T-helper 22 cell (primary cell): ENCODE measurements around the gene COQ9.
"Not testable (repeated sequence)": the region's sequence is repeated elsewhere in the genome, so short reads cannot be mapped to it uniquely, and the experiment has no call there.

Experiments used
- DNase-seq: peaks from one replicate; pipeline ENCODE4 v3.0.0-alpha.2; 2020; ENCODE audit warnings: low read depth

The COQ9 gene

GRCh38 chr16:57485091-57485915 is 38.0 kb downstream of the COQ9 start:
- DNase-seq, result no peak

DNA sequence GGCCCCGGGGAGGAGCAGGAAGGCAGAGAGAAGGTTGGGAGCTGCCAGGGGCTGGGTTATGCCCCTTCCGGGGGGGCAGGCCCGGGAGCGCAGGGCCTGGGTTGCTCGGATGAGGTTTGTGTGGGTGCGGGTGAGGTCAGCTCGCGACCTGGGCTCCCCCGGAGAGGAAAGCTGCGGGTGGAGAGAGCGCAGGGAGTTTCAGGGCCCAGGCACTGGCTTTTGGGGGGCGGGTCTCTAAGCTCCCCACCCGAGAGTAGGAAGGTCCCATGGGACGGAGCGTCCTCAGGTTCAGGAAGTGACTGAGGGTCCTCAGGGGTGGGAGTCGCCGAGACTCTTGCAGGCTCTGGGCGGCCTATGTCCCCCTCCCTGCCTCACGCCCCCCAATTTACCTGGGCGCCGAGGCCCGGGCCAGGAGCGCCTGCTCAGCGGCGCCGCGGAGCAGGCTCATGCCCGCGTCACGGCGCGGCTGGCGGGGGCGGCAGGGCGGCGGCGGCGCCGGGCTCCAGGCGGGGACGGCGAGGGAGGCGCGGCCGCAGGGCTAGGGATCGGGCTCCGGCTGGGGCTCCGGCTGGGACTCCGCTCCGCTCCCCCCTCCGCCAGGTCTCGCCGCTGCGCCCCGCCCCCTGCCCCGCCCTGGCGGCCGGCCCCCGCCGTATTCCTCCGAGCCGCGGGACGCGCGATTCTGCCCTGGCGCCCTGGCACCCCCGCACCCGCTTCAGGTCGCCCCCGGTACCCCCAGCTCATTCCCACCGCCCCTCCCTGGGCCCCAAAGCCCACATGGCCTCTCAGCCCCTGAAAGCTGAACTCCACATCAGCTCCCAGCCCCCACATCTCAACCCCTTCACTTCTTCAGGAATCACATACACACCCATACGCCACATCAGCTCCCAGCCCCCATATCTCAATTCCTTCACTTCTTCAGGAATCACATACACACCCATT is 38.9 kb downstream of the COQ9 start, which contains the start of gene DOK4:
Gene DOK4, minus strand, starts transcription at position 578 of the 942 bp plus-strand sequence. CDS start 6,986 bp downstream, outside the sequence.
- peak; percentile 67 for DNase-seq

- no peak for DNase-seq
Measured at GRCh38 chr16:57486858-57487834, 39.9 kb downstream of the COQ9 start.

DNA sequence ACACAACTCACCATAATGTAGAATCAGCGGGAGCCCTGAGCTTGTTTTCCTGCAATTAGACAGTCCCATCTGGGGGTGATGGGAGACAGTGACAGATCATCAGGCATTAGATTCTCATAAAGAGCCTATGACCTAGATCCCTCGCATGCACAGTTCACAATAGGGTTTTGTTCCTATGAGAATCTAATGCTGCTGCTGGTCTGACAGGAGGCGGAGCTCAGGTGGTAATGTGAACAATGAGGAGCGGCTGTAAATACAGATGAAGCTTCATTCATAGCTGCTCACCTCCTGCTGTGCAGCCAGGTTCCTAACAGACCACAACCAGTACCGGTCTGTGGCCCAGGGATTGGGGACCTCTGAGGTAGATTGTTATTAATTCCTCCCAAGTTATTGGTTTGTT is 42.0 kb downstream of the COQ9 start:
- DNase-seq, result no peak

DNA sequence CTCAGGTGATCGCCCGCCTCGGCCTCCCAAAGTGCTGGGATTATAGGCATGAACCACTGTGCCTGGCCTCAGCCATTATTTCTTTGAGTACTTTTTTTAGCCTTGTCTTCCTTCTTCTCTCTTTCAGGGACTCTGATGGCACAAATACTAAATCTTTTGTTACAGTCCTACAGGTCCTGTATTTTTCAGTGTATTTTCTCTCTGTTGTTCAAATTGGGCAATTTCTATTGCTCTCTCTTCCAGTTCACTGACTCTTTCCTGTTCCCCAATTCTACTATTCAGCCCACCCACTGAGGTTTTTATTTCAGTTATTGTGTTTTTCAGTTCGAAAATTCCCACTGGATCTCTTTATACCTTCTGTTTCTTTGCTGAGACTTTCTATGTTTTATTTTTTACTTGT is 46.5 kb downstream of the COQ9 start:
- DNase-seq, result no peak

DNA sequence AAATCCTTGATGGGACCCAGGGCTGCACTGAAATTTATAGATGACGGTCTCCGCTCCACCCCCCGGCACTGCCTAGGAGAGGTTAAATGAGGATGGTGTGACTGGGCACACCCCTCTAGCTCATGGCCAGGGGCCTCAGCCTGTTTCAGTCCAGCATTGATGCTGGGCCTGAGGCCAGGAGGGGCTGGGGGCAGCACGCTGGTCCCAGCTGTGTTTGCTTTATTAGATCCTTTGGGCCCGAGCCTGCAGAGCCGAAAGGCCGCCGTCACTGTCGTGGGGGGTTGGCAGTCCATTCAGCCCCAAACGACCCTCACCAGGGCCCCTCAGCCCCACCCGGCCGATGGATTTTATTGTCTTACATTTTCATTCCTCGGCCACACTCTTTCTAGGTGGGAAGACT is 49.8 kb downstream of the COQ9 start:
- no peak for DNase-seq

GRCh38 chr16:57498031-57498430 is 50.8 kb downstream of the COQ9 start:
- DNase-seq, result no peak

DNA sequence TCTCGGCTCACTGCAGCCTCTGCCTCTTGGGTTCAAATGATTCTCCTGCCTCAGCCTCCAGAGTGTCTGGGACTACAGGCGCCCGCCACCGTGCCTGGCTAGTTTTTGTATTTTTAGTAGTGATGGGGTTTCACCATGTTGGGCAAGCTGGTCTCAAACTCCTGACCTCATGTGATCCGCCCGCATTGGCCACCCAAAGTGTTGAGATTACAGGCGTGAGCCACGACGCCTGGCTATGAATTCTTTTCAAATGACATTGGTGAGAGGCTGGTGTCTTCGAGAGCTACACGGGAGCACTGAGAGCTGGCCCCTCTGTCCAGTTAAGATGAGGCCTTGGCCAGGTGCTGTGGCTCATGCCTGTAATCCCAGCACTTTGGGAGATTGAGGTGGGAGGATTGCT is 52.7 kb downstream of the COQ9 start:
- DNase-seq, result not testable (repeated sequence)

DNA sequence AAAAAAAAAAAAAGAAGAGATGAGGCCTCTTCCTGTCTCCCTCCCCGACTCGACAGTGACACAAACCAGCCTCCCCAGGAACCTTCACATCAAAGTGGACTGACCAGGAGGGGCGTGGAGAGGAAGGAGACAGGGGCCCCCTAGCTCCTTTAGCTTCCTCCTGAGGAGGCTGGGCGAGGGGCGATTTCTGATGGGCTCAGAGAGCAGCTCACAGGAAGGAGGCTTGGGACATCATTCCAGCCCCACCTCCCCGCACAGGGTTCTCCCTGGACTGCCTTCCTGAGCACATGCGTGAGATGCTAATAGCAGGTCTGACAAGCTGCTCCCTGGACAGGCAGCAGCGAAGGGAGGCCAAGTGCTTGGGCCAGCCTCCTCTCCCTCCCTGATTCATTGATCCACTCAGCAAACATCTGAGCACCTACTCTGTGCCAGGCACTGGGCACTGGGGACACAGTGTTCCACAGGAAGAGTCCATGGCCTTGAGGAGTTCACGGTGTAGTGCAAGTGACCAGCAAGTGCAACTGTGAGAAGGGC is 53.4 kb downstream of the COQ9 start:
- DNase-seq, result no peak

DNA sequence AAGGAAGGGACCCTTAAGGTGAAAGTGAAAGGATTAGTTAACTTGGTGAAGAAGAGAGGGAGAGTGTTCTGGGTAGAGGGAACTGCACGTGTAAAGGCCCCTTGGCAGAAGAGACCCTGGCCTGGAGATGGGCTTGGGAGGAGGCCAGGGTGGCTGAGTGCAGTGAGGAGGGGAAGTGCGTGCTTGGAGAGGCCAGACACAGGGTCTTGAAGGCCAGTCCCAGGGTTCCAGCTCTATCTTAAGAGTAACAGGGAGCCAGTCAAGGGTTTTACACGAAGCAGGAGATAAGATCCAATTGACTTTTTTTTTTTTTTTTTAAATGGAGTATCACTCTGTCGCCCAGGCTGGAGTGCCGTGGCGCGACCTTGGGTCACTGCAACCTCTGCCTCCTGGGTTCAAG is 54.2 kb downstream of the COQ9 start:
- DNase-seq, result no peak

GRCh38 chr16:57502048-57502775 is 54.9 kb downstream of the COQ9 start:
- DNase-seq, result no peak

DNA sequence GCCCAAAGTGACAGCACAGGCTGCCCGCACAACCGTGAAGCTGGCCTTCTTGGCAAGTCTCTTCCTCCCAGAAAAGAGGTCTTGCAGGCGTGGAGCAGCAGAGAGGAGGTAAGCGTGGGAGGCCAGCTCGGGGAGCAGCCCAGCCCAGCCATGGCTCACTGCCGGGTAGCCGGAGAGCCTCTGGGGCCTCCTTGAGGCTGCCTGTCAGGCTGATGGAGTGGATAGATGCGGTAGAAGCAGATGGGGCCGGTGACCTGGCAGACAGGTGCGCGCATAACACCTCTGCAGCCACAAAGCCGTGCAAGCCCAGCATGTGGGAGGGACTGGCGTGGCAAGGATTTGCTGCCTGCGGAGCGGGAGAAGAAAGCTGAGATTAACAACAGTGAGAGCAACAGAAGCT is 56.1 kb downstream of the COQ9 start:
- no peak for DNase-seq

GRCh38 chr16:57504001-57504400 is 56.7 kb downstream of the COQ9 start:
- no peak for DNase-seq

GRCh38 chr16:57504491-57504890 is 57.2 kb downstream of the COQ9 start:
- DNase-seq, result no peak

- no peak for DNase-seq
Measured at GRCh38 chr16:57505169-57505568, 57.9 kb downstream of the COQ9 start.

DNA sequence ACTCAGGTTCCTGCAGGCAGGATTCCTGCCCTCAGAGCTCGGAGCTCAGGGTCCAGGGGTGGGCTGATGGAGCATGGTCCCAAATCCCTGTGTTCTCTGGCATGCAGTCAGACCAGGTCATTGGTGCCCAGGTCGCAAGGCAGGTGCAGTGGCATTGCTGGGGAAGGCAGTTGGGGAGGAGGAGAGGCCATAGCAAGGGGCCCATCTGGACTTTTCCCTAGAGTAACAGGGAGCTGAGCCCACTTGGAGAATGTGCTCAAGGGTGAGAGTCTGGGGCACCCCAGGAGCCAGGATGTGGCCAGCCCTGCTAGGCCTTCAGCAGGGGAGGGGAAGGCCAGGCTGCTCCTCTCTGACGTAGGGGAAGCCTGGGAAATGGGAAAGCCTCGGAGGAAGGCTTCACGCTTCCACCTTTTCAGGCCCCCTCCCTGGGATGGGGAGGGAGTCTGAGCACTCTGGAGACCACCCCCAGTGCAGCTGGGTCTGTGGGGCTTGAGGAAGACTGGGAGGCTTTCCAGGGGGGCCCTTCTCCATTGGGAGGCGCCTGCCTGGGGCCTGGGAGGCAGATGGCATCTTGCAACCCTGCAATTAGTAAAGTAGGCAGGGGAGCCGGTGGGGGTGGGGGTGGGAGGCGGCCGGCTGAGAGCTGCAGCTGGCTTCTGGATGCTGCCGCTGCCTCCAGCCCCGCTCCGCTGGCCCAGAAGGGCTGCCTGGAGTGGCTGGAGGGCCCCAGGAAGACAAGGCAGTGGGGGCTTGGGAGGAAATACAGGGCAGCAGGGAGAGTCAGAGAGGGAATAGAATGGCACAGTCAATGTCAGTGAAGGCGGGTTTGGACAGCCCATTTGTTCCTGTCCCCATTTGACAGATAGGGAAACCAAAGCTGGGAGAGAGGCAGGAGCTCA is 60.1 kb downstream of the COQ9 start:
- no peak for DNase-seq

DNA sequence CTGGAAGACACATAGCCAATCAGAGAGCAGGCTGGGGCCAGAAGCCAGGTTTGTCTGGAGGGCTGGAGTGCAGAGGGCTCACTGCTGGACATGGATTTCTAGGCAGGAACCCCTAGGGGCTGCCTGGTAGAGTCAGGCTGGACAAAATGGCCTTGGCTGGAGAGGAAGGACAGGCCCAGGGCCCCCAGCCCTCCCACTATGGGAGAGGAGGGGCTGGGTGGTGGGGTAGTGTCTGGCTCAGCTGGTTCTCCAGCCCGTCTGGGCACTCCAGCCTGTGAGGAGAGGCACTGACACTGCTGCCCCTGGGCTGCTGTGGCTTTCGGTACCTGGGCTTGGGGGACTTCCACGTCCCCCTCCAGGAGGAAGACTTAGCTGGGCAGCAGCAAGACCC is 60.8 kb downstream of the COQ9 start:
- no peak for DNase-seq

GRCh38 chr16:57509231-57509923 is 62.1 kb downstream of the COQ9 start:
- DNase-seq, result no peak
